ENCODE data around the gene USP13. TPM values are rescaled to one million over a fixed set of nuclear protein-coding genes. Genes with fewer than 3 reads are reported as not detected.

The USP13 gene
- total and polyA plus RNA-seq, 2 donors from 2014 or later = 3.0 to 9.0 TPM

GRCh38 chr3:179731544-179731943 lies 78.7 kb downstream of the USP13 start:
- intact Hi-C loops (cut with DNase I) = no loop called here
- Histone ChIP-seq H3K4me1 (ENCODE audit: control insufficient read depth in 2 of 3, insufficient read depth in 2 of 3, low read depth in 1 of 3, low read length in 3 of 3) (no peaks in the 10 kb centered on the region), H3K4me3 (ENCODE audit: low read length in 3 of 3) (no peak overlapping the region), H3K27ac (ENCODE audit: low read depth in 2 of 2, low read length in 2 of 2) (no peak overlapping the region), H3K9me3 (ENCODE audit: control insufficient read depth in 2 of 3, insufficient read depth in 1 of 3, low read length in 3 of 3) (no peaks in the 10 kb centered on the region), H3K36me3 (ENCODE audit: control insufficient read depth in 2 of 3, insufficient read depth in 3 of 3, low read length in 3 of 3) (no peaks in the 10 kb centered on the region), H3K9ac (ENCODE audit: low read length in 3 of 3) (no peak overlapping the region), H3K27me3 (ENCODE audit: control insufficient read depth, insufficient read depth, low read length) (no peaks in the 10 kb centered on the region)
- DNase-seq (no peak), FAIRE-seq (no peak)
- TF ChIP-seq CTCF (IDR thresholded peaks at IDR 0.05; ENCODE audit: borderline replicate concordance, extremely low read depth, insufficient read depth) = no peak

GRCh38 chr3:179732661-179733348 lies 80.0 kb downstream of the USP13 start:
- no peak for TF ChIP-seq CTCF (IDR thresholded peaks at IDR 0.05; ENCODE audit: borderline replicate concordance, extremely low read depth, insufficient read depth)
- Histone ChIP-seq H3K4me1 (ENCODE audit: control insufficient read depth in 2 of 3, insufficient read depth in 2 of 3, low read depth in 1 of 3, low read length in 3 of 3) (no peaks in the 10 kb centered on the region), H3K27me3 (ENCODE audit: control insufficient read depth, insufficient read depth, low read length) (no peaks in the 10 kb centered on the region), H3K27ac (ENCODE audit: low read depth in 2 of 2, low read length in 2 of 2) (no peak overlapping the region), H3K4me3 (ENCODE audit: low read length in 3 of 3) (no peak overlapping the region), H3K36me3 (ENCODE audit: control insufficient read depth in 2 of 3, insufficient read depth in 3 of 3, low read length in 3 of 3) (no peaks in the 10 kb centered on the region), H3K9me3 (ENCODE audit: control insufficient read depth in 2 of 3, insufficient read depth in 1 of 3, low read length in 3 of 3) (no peaks in the 10 kb centered on the region), H3K9ac (ENCODE audit: low read length in 3 of 3) (no peak overlapping the region)
- intact Hi-C loops (cut with DNase I) = no loop called here
- FAIRE-seq = no peak
- DNase-seq = no peak

- intact Hi-C loops (cut with DNase I) = no loop called here
- Histone ChIP-seq H3K4me1 (ENCODE audit: control insufficient read depth in 2 of 3, insufficient read depth in 2 of 3, low read depth in 1 of 3, low read length in 3 of 3) (no peaks in the 10 kb centered on the region), H3K9me3 (ENCODE audit: control insufficient read depth in 2 of 3, insufficient read depth in 1 of 3, low read length in 3 of 3) (no peaks in the 10 kb centered on the region), H3K4me3 (ENCODE audit: low read length in 3 of 3) (no peak overlapping the region), H3K36me3 (ENCODE audit: control insufficient read depth in 2 of 3, insufficient read depth in 3 of 3, low read length in 3 of 3) (no peaks in the 10 kb centered on the region), H3K9ac (ENCODE audit: low read length in 3 of 3) (no peak overlapping the region), H3K27me3 (ENCODE audit: control insufficient read depth, insufficient read depth, low read length) (no peaks in the 10 kb centered on the region), H3K27ac (ENCODE audit: low read depth in 2 of 2, low read length in 2 of 2) (no peak overlapping the region)
- TF ChIP-seq CTCF (IDR thresholded peaks at IDR 0.05; ENCODE audit: borderline replicate concordance, extremely low read depth, insufficient read depth) = no peak
- DNase-seq (no peak), FAIRE-seq (no peak)
These were observed 81.0 kb downstream of the USP13 start for GRCh38 chr3:179733797-179734196.
